Ammon's horn (tissue), 1 donor: ENCODE measurements around the gene COL20A1.

Experiments
- DNase-seq: peaks from one replicate; pipeline ENCODE4 v3.0.0-alpha.2; 2016; ENCODE audit warnings: low spot score

The COL20A1 gene

GRCh38 chr20:63320616-63321147 is 27.7 kb downstream of the COL20A1 start:
- no peak for DNase-seq

DNA sequence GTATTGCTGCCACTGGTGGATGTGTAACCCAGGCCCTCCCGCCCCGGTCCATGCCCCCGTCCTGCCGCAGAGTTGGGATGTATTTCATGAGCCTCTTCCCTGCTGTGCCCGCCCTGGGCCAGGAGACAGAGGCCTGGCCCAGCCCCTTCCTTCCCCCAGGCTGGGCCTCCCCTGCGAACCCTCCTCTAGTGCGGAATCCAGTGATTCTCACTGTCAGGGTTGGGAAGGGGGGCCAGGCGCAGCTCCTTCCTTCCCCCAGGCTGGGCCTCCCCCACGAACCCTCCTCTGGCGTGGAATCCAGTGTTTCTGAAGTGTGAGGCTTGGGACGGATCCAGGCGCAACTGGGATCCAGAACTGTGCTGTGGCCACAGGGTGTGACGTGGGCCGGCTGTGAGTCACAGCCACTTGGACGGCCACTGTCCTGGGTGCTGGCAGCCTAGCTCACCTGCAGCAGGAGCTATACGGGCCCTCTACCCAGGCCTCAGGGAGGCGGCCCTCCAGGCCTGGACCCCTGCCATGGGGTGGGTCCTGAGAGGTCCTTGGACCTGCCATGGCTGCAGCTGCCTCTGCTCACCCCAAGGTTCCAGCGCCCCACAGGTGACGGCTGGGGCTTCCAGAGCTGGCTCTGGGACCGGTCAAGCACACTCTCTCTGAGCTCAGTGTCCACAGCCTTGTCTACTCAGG is 28.3 kb downstream of the COL20A1 start:
- no peak for DNase-seq

- peak; percentile 22 for DNase-seq
These were observed 29.4 kb downstream of the COL20A1 start for GRCh38 chr20:63322146-63322932.

DNA sequence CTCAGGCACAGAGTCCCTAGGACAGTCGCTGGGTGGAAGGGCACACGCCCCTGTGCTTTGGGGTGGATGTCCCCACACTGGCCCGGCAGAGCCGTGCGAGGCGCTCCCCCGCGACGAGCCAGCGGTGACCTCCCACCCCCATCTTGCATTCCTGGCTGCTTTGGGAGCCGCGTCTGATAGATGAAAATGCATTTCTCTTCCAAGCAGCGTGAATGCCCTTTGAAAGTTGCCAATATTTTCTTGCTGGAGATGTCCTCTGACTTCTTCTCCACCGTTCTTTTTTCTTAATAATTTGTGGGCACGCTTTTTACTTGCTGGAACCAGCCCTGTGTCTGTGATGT is 29.9 kb downstream of the COL20A1 start:
- DNase-seq: no peak

- DNase-seq: no peak
These were observed 30.5 kb downstream of the COL20A1 start for GRCh38 chr20:63323357-63323981.

- DNase-seq: no peak
These were observed 32.1 kb downstream of the COL20A1 start for GRCh38 chr20:63325021-63325471.

GRCh38 chr20:63325554-63326313 is 32.7 kb downstream of the COL20A1 start:
- no peak for DNase-seq

DNA sequence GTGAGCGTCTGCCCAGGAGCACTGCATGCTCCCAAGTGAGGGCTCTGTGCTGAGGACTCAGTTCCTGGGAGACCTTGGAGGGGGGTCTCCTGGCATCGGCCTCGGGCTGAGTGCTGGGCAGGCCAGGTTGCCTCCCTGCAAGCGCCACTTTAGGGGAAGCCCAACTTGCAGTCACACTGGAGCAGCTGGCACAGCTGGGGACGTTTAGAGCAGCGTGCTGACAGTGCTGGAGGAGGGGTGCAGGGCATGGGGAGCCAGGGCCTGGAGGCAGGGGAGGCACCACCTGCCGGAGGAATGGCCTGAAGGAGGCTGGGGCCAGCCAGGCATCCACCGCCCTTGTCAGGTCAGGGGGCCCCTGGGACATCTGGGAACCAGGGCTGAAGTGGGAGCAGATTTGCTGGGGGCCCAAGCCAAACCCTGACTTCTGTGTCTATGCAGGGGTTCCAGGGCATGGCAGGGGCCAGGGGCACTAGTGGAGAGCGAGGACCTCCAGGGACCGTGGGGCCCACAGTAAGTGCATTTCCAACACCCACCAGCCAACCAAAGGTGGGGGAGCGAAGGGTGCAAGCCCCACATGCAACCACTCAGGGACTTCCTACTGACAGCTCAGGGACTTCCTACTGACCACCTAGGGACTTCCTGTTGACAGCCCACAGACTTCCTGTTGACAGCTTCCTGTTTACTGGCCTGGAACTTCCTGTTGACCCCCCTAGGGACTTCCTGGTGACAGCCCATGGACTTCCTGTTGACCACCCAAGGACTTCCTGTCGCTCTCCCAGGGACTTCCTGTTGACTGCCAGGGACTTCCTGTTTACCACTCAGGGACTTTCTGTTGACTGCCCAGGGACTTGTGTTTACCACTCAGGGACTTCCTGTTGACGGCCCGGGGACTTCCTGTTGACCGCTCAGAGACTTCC is 33.6 kb downstream of the COL20A1 start:
- DNase-seq: no peak

GRCh38 chr20:63327231-63327745 is 34.3 kb downstream of the COL20A1 start:
- no peak for DNase-seq

DNA sequence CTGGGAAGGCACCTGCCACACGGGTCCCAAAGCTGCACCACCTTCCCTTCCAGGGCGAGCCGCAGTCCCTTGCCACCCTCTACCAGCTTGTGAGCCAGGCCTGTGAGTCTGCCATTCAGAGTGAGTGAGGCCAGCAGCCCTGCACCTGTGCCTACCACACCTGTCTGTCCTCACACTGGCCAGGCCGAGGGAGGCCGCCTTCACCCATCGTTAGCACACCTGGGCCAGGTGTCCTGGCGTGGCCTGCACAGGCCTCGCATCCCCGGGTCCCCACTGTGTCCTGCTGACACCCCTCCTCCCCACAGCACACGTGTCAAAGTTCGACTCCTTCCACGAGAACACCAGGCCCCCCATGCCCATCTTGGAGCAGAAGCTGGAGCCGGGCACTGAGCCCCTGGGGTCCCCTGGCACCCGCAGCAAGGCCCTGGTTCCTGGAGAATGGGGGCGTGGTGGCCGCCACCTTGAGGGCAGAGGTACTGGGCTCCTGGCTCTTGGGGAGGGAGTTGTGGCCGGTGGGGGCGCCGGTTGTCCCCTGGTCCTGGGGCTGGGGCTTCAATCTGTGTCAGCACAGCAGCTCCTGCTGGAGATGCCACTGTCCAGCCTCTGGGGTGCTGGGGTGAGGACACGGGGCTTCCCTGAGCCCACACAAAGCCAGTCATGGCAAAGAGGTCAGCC is 35.2 kb downstream of the COL20A1 start:
- DNase-seq: no peak

- DNase-seq: no peak
These were observed 35.8 kb downstream of the COL20A1 start for GRCh38 chr20:63328718-63329275.

GRCh38 chr20:63329331-63330083 is 36.5 kb downstream of the COL20A1 start:
- DNase-seq: no peak

- DNase-seq: no peak
These were observed 37.2 kb downstream of the COL20A1 start for GRCh38 chr20:63330084-63330760.

DNA sequence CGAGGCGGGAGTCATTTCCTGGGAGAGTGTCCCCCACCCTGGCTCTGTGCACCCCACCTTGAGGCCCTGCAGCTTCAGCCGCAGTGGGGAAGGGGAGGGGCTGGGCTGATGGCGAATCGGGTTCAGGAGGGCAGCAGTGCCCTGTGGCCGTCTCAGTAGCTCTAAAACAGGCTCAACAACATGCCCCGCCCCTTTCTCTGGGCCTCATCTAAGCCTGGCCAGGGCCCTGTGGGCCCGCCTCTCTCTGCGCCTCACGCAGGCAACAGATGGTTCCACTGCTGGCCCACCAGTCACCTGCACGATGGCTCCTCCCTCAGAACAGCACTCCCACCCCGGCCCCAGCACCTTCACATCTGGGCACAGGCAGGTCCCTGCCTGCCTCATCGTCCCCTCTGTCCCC is 38.0 kb downstream of the COL20A1 start:
- DNase-seq: no peak

DNA sequence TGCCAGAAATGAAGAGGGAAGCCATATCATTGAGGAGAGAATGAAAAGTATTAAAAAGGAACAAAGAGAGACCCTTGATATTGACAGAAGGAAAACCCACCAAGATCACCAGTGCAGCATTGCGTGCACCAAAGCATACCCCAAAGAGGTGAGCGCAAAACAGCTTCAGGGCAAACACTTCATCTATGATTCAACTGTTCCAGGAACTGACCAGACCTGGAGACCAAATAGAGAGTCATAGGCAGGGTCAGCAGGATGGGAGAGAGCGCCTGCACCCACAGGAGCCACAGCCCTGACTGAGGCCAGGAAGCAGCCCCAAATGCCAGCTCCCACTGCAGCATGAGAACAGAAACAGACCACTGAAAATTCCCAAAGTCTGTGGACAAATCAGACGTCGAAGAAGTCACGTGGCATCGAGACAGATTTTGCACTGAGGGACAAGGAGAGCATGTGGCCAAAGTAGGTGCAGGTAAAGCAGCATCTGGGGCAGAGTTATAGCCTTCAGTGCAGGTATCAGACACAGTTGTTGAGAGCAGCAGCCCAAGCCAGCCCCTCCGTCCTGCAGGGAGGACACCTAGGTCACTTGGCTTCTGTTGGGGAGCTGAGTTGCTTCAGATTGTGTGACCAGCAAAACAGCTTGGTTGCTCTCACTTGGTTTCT is 38.9 kb downstream of the COL20A1 start:
- DNase-seq: no peak

DNA sequence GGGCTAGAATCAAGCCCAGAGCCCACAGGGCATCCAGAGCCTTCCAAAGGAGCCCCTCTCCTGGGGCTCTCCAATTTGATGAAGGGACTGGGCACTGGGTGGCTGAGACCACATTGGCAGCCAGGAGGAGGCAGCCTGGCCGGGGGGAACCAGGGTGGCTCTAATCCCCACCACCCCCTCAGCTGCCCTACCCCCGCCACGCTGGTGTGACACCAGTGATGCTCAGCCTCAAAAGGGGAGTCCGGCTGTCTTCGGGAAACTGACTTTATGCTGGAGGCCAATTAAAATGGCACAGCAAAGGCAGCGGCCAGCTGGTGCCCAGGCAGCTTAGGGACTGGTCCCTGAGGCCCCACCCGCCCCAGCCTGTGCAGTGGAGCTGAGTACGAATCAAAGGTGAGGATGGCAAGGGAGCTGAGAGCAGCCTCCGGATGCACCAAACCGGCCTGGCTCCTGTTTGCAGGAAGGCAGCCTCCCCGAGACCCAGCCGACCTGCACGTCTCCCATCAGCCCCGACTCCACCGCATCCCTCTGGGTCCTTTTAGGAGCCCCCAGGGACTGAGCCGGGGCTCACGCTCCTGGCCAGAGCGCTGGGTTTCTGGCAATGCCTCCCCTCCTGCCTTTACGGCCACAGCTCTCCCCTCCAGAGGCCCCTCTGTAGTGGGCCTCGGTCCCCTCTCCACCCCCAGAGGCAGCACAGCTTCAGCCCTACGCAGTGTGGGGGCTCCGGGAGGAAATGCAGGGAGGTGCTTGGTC is 39.7 kb downstream of the COL20A1 start:
- DNase-seq: no peak

DNA sequence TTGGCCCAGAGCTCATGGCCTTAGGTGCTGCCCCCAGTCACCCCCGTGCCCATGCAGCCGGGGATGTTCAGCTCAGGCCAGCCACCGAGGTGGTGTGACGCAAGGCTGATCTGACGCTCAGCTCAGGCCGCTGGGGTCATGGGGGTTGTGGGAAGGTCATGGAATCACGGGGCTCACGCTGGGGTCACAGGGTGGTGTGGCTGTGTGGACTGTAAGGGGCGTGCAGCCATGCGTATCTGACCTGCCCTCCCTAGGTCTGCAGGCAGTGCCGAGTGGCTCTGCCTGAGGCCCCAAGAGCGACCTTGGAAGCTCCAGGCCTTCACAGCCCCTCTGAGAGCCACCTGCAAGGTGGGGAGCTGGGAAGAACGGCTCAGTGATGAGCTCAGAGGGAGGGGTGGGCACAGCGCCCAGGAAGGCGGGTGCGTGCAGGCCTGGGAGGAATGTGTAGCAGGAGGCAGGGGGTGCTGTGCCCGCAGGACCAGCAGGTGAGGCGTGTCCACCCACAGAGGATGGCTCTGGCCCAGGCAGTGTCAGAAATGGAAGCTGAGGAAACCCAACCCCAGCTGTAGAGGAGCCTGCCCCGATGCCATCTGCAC is 40.4 kb downstream of the COL20A1 start:
- DNase-seq: no peak
